Stimulated activated CD4-positive, alpha-beta T cell treated with anti-CD3 and anti-CD28 coated beads, Interleukin-15, amount 100 ng/mL, for 1 hour (primary cell): ENCODE data around the gene KLB.
"Not testable (repeated sequence)": the region's sequence is repeated elsewhere in the genome, so short reads cannot be mapped to it uniquely, and the experiment has no call there.

Experiments
- DNase-seq, 2 donors: peaks; one replicate each; pipeline ENCODE4 v3.0.0-alpha.2; 2020; ENCODE audit warnings: low read depth in 1 of 2, low spot score in 1 of 2

Gene KLB

GRCh38 chr4:39425297-39425696, 18.6 kb downstream of the KLB start:
- not testable (repeated sequence) for DNase-seq

GRCh38 chr4:39426728-39427127, 20.0 kb downstream of the KLB start:
- DNase-seq, result no peak

GRCh38 chr4:39427520-39428114, 20.9 kb downstream of the KLB start:
- no peak for DNase-seq

- no peak for DNase-seq
Measured at GRCh38 chr4:39429476-39430334, 23.0 kb downstream of the KLB start.

GRCh38 chr4:39433878-39434492, 27.3 kb downstream of the KLB start:
- DNase-seq, result no peak

- no peak for DNase-seq
Measured at GRCh38 chr4:39435659-39436563, 29.2 kb downstream of the KLB start.

GRCh38 chr4:39441593-39441992, 34.9 kb downstream of the KLB start:
- no peak for DNase-seq

- no peak for DNase-seq
Measured at GRCh38 chr4:39442998-39443397, 36.3 kb downstream of the KLB start.

- no peak for DNase-seq
Measured at GRCh38 chr4:39446483-39446841, 39.7 kb downstream of the KLB start.

- peak in 1 of 2 donors; percentile 17 for DNase-seq
Measured at GRCh38 chr4:39446842-39447573, 40.3 kb downstream of the KLB start.

- DNase-seq, result no peak
Measured at GRCh38 chr4:39450618-39451017, 43.9 kb downstream of the KLB start.

- DNase-seq, result no peak
Measured at GRCh38 chr4:39451423-39452023, 44.8 kb downstream of the KLB start.

GRCh38 chr4:39452153-39452859, 45.6 kb downstream of the KLB start:
- no peak for DNase-seq

GRCh38 chr4:39452860-39453587, 46.3 kb downstream of the KLB start:
- no peak for DNase-seq

GRCh38 chr4:39453738-39454137, 47.0 kb downstream of the KLB start:
- no peak for DNase-seq

- no peak for DNase-seq
Measured at GRCh38 chr4:39455486-39455885, 48.8 kb downstream of the KLB start.

GRCh38 chr4:39456946-39457763, 50.4 kb downstream of the KLB start:
- DNase-seq, result no peak

- not testable (repeated sequence) for DNase-seq
Measured at GRCh38 chr4:39458161-39458504, 51.4 kb downstream of the KLB start.
